Activated B cell treated with CpG ODN at 0.5 μM for 24 hours (primary cell): ENCODE data around the gene SRSF1. TPM values are rescaled to one million over a fixed set of nuclear protein-coding genes. Genes with fewer than 3 reads are reported as not detected.
"Not testable (repeated sequence)": the region's sequence is repeated elsewhere in the genome, so short reads cannot be mapped to it uniquely, and the experiment has no call there.

ENCODE experiments used
- ATAC-seq: fragments of 200-7000 bp; cut with Tn5 transposase; one replicate; pipeline ENCODE4 v1.10.0; 2021; ENCODE audit warnings: low read depth, mild to moderate bottlenecking, moderate library complexity
- CTCF ChIA-PET: fragments of 350-600 bp; sonication (Branson Sonifier 250); formaldehyde crosslinking; loops from one replicate; lab custom pipeline; 2021; ENCODE audit warnings: antibody characterized with exemption; lab: Charles Lee
- POLR2A ChIA-PET: fragments of 350-600 bp; sonication (Branson Sonifier 250); formaldehyde crosslinking; loops from one replicate; lab custom pipeline; 2021; ENCODE audit warnings: antibody characterized with exemption; lab: Charles Lee
- DNase-seq: peaks from one replicate; pipeline ENCODE4 v3.0.0; 2022
- H3K27ac Mint-ChIP-seq: one replicate; pipeline ENCODE4 v1.8.0; 2020; ENCODE audit warnings: mixed read lengths
- H3K27me3 Mint-ChIP-seq: one replicate; pipeline ENCODE4 v1.8.0; 2021; ENCODE audit warnings: mixed read lengths
- H3K36me3 Mint-ChIP-seq: one replicate; pipeline ENCODE4 v1.8.0; 2021; ENCODE audit warnings: low read depth, mixed read lengths
- H3K4me1 Mint-ChIP-seq: one replicate; pipeline ENCODE4 v1.8.0; 2021; ENCODE audit warnings: mixed read lengths
- H3K4me3 Mint-ChIP-seq: one replicate; pipeline ENCODE4 v1.8.0; 2020; ENCODE audit warnings: mild to moderate bottlenecking, mixed read lengths
- H3K9me3 Mint-ChIP-seq: one replicate; pipeline ENCODE4 v1.8.0; 2020; ENCODE audit warnings: mixed read lengths
- intact Hi-C: fragments of 100-400 bp; cut with micrococcal nuclease; formaldehyde crosslinking; loops from one replicate; pipeline ENCODE4 v1.15.1; 2024
- total RNA-seq: library from RNA; stranded (reverse); gene quantifications from 2 replicates; pipeline ENCODE4 v1.2.3, GENCODE V29; 2022
- TF ChIP-seq, protein P1 (sequence below): fragments of 200-600 bp; IDR thresholded peaks from one replicate; pipeline ENCODE4 v1.8.0; 2022; ENCODE audit warnings: antibody characterized with exemption, mild to moderate bottlenecking

Gene SRSF1
- total RNA-seq, 1 donor from 2014 or later, result 289 TPM

DNA sequence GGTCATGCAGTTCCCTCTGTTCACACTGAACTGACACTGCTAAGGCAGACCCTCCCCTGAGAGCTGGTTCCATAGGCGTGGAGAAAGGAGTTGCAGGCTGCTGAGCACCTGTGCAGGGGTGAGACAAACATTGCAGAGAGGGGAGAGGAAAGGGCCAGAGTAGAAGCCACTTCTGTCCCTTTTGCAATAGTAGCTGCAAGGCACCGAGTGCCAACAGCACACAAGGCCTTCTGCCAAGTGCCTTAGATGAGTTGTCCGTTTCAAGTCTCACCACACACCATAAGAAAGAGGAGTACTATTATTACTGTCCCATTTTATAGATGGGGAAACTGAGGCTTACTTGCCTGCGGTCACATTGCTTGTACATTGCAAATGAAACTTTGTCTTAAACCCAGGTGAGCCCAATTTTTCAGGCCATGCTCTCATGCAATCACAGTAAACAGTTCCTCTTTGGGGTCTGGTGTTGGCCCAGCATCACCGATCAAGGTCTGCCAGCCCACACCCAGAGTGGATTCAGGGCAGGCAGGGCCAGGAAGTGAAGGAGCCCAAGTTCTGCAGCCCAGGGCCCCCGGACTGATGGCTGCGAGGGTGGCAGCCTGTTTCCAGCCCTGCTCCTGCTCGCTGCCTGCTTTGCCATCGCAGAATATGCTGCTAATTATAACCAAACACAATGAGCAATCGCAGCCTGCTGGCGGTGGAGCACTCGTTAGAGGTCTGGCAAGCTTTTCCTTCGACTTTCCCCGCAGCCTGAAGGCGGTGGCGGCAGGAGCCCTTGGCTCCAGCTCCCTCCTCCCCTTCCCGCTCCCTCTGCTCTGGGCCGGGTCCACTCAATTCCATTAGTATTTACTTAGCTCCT, 39.4 kb upstream of the SRSF1 start:
- H3K27ac Mint-ChIP-seq, result no peak overlapping the region
- ChIA-PET POLR2A (no interaction called here), CTCF (no interaction called here)
- H3K9me3 Mint-ChIP-seq, result no peaks in the 10 kb centered on the region
- TF ChIP-seq, protein P1, sequence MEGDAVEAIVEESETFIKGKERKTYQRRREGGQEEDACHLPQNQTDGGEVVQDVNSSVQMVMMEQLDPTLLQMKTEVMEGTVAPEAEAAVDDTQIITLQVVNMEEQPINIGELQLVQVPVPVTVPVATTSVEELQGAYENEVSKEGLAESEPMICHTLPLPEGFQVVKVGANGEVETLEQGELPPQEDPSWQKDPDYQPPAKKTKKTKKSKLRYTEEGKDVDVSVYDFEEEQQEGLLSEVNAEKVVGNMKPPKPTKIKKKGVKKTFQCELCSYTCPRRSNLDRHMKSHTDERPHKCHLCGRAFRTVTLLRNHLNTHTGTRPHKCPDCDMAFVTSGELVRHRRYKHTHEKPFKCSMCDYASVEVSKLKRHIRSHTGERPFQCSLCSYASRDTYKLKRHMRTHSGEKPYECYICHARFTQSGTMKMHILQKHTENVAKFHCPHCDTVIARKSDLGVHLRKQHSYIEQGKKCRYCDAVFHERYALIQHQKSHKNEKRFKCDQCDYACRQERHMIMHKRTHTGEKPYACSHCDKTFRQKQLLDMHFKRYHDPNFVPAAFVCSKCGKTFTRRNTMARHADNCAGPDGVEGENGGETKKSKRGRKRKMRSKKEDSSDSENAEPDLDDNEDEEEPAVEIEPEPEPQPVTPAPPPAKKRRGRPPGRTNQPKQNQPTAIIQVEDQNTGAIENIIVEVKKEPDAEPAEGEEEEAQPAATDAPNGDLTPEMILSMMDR, result no peak
- H3K36me3 Mint-ChIP-seq, result no peaks in the 10 kb centered on the region
- H3K4me1 Mint-ChIP-seq, result no peaks in the 10 kb centered on the region
- no peak overlapping the region for H3K4me3 Mint-ChIP-seq
- no peak for ATAC-seq
- peaks cover 31% of the 10 kb centered on the region for H3K27me3 Mint-ChIP-seq
- intact Hi-C loops, result no loop called here
- DNase-seq, result no peak

- H3K36me3 Mint-ChIP-seq, intact Hi-C loops, H3K9me3 Mint-ChIP-seq, CTCF ChIA-PET, H3K4me3 Mint-ChIP-seq, POLR2A ChIA-PET, ATAC-seq, DNase-seq, H3K4me1 Mint-ChIP-seq, H3K27ac Mint-ChIP-seq: not testable (repeated sequence)
- peaks cover 33% of the 10 kb centered on the region for H3K27me3 Mint-ChIP-seq
Observed at GRCh38 chr17:58044256-58044655, 37.2 kb upstream of the SRSF1 start.

- CTCF ChIA-PET, result no interaction called here
- TF ChIP-seq, protein P1, result no peak
- no peak overlapping the region for H3K27ac Mint-ChIP-seq
- H3K9me3 Mint-ChIP-seq, result no peaks in the 10 kb centered on the region
- no peak overlapping the region for H3K4me3 Mint-ChIP-seq
- no peaks in the 10 kb centered on the region for H3K36me3 Mint-ChIP-seq
- POLR2A ChIA-PET, result no interaction called here
- DNase-seq (no peak), ATAC-seq (no peak)
- H3K27me3 Mint-ChIP-seq, result peaks cover 36% of the 10 kb centered on the region
- intact Hi-C loops, result no loop called here
- no peaks in the 10 kb centered on the region for H3K4me1 Mint-ChIP-seq
Observed at GRCh38 chr17:58043221-58044181, 36.5 kb upstream of the SRSF1 start.

DNA sequence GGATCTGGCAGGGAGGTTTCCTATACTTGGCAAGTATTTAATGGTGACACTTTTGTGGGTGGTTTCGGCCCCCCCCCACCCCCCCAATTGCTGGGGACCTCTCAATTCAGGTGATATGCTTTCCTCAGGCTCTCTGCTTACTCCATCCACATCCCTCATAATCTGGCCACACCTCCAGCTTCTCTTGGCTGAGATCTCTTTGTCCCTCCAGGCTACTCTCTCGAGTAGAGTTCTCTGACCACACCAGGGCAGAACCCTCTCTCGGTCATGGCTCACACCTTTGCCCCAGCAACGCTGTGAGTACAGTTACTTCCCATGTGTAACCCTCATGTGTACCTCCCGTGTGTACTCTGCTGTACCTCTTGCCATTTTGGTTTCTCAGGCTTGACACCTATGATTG, 34.1 kb upstream of the SRSF1 start:
- Mint-ChIP-seq H3K36me3 (no peaks in the 10 kb centered on the region), H3K27me3 (peaks cover 35% of the 10 kb centered on the region), H3K4me1 (no peaks in the 10 kb centered on the region), H3K4me3 (no peak overlapping the region), H3K27ac (no peak overlapping the region), H3K9me3 (no peaks in the 10 kb centered on the region)
- ChIA-PET CTCF (no interaction called here), POLR2A (no interaction called here)
- ATAC-seq, result no peak
- TF ChIP-seq, protein P1, result no peak
- intact Hi-C loops, result no loop called here
- DNase-seq, result no peak

GRCh38 chr17:58040386-58040785, 33.3 kb upstream of the SRSF1 start:
- H3K27ac Mint-ChIP-seq, result no peak overlapping the region
- TF ChIP-seq, protein P1, result no peak
- intact Hi-C loops, result no loop called here
- H3K27me3 Mint-ChIP-seq, result peaks cover 37% of the 10 kb centered on the region
- H3K4me3 Mint-ChIP-seq, result no peak overlapping the region
- no peaks in the 10 kb centered on the region for H3K36me3 Mint-ChIP-seq
- POLR2A ChIA-PET, result no interaction called here
- no peaks in the 10 kb centered on the region for H3K4me1 Mint-ChIP-seq
- ATAC-seq (no peak), DNase-seq (no peak)
- CTCF ChIA-PET, result no interaction called here
- no peaks in the 10 kb centered on the region for H3K9me3 Mint-ChIP-seq
